Mesendoderm (in vitro differentiated cells): Measurements from ENCODE around the gene PARVA.
A peak's percentile ranks its signal among the peaks of the same experiment; 100 is the strongest.

Experiments
- DNase-seq: peaks from one replicate; pipeline ENCODE4 v3.0.0; 2013
- H2AK5ac ChIP-seq: 2 replicates; pipeline ENCODE4 v1.6.1; 2013; ENCODE audit warnings: low read length, inconsistent platforms
- H2BK120ac ChIP-seq: 2 replicates; pipeline ENCODE4 v1.6.1; 2013; ENCODE audit warnings: low read depth, mild to moderate bottlenecking, low read length, moderate library complexity, mixed read lengths
- H2BK15ac ChIP-seq: replicated peaks from 2 replicates; pipeline ENCODE4 v1.6.1; 2013; ENCODE audit warnings: low read depth, mild to moderate bottlenecking, moderate library complexity
- H2BK5ac ChIP-seq: 2 replicates; pipeline ENCODE4 v1.6.1; 2013; ENCODE audit warnings: low read length, inconsistent platforms
- H3K18ac ChIP-seq: 2 replicates; pipeline ENCODE4 v1.6.1; 2013; ENCODE audit warnings: mild to moderate bottlenecking, low read length, mixed read lengths
- H3K23ac ChIP-seq: one replicate; pipeline ENCODE4 v1.6.1; 2013; ENCODE audit warnings: low read length
- H3K27ac ChIP-seq: 2 replicates; pipeline ENCODE4 v1.5.1; 2013; ENCODE audit warnings: low read depth, mild to moderate bottlenecking, inconsistent platforms, low read length, moderate library complexity
- H3K27me3 ChIP-seq: 2 replicates; pipeline ENCODE4 v1.6.1; 2013; ENCODE audit warnings: low read length, control low read depth, mild to moderate bottlenecking, inconsistent platforms; ENCODE audit not compliant: insufficient read depth, poor library complexity
- H3K36me3 ChIP-seq: 2 replicates; pipeline ENCODE4 v1.6.1; 2013; ENCODE audit warnings: low read length, inconsistent platforms; ENCODE audit not compliant: control insufficient read depth, insufficient read depth
- H3K4ac ChIP-seq: one replicate; pipeline ENCODE4 v1.6.1; 2013; ENCODE audit warnings: low read depth, mild to moderate bottlenecking, low read length, moderate library complexity
- H3K4me1 ChIP-seq: 2 replicates; pipeline ENCODE4 v1.6.1; 2013; ENCODE audit warnings: low read depth, low read length, inconsistent platforms; ENCODE audit not compliant: control insufficient read depth
- H3K4me2 ChIP-seq: 2 replicates; pipeline ENCODE4 v1.6.1; 2013; ENCODE audit warnings: low read length
- H3K4me3 ChIP-seq: 2 replicates; pipeline ENCODE4 v1.5.1; 2013; ENCODE audit warnings: mild to moderate bottlenecking, low read length
- H3K56ac ChIP-seq: one replicate; pipeline ENCODE4 v1.6.1; 2013; ENCODE audit warnings: low read length
- H3K79me1 ChIP-seq: 2 replicates; pipeline ENCODE4 v1.6.1; 2013; ENCODE audit warnings: low read length, inconsistent platforms
- H3K79me2 ChIP-seq: 2 replicates; pipeline ENCODE4 v1.6.1; 2013; ENCODE audit warnings: mild to moderate bottlenecking, low read length; ENCODE audit not compliant: control insufficient read depth, insufficient read depth
- H3K9ac ChIP-seq: 2 replicates; pipeline ENCODE4 v1.6.1; 2013; ENCODE audit warnings: low read length, inconsistent platforms
- H4K5ac ChIP-seq: one replicate; pipeline ENCODE4 v1.6.1; 2013; ENCODE audit warnings: low read length
- H4K8ac ChIP-seq: one replicate; pipeline ENCODE4 v1.6.1; 2013; ENCODE audit warnings: low read depth, mild to moderate bottlenecking, control low read depth, low read length, moderate library complexity
- WGBS: extraction: QIAGEN DNeasy Blood & Tissue Kit; methylation state at CpG from one replicate; pipeline ENCODE4 v1.1.7; 2013; ENCODE audit warnings: low lambda C conversion rate, missing lambda C conversion rate; ENCODE audit not compliant: insufficient coverage; ENCODE audit errors: extremely low coverage; 5-methylcytosine and 5-hydroxymethylcytosine counted together

PARVA gene

DNA sequence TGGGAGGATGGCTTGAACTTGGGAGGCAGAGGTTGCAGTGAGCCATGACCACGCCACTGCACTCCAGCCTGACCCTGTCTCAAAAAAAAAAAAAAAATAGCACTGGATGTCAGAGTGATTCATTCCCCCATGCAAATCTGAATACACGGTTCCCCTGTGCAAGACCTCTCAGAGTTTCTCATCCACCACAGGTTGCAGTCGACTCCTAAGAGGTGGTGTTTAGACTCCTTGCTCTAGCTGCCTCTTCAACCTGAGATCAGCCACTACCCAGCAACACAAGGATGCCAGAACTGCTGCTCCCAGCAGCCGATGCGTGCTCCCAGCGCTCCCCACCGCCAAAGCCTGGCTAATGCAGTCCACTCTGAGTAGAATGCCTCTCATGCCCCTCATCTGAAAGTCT is 97.5 kb downstream of the PARVA start:
- Histone ChIP-seq H3K27me3 (no peaks in the 10 kb centered on the region), H2BK15ac (no peak overlapping the region), H3K79me2 (no peaks in the 10 kb centered on the region), H3K4me3 (no peak overlapping the region), H3K56ac (no peak overlapping the region), H4K8ac (no peak overlapping the region), H3K4ac (no peak overlapping the region), H3K27ac (no peak overlapping the region), H3K18ac (no peak overlapping the region), H4K5ac (no peak overlapping the region), H3K23ac (no peak overlapping the region), H2BK120ac (no peak overlapping the region), H3K79me1 (no peaks in the 10 kb centered on the region), H2BK5ac (no peak overlapping the region), H3K36me3 (peaks cover 1% of the 10 kb centered on the region), H3K9ac (no peak overlapping the region), H3K4me2 (no peak overlapping the region), H3K4me1 (peaks cover 15% of the 10 kb centered on the region), H2AK5ac (no peak overlapping the region)
- WGBS, result no CpG with 5 or more reads among the region's 7 CpGs
- DNase-seq, result no peak

DNA sequence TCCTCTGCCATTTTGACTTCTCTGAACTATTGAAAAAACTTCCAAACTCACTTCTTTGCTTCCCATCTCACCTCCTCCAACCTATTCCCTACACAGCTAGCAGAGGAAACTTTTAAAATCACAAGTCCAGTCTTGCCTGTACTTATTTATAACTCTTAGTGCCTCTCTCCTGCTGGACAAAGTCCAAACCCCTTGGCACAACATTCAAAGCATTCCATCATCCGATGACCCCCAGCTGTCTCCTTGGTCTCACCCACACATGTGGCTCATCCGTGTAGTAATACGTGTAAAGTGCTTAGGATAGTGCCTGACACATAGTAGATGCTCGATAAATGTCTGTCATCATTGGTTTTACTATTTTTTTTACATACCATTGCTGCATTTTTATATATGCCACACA is 101.4 kb downstream of the PARVA start:
- H3K79me1 ChIP-seq, result no peaks in the 10 kb centered on the region
- H3K18ac ChIP-seq, result no peak overlapping the region
- H4K8ac ChIP-seq, result no peak overlapping the region
- H3K4me3 ChIP-seq, result no peak overlapping the region
- H3K9ac ChIP-seq, result no peak overlapping the region
- no peak overlapping the region for H3K56ac ChIP-seq
- H2BK5ac ChIP-seq, result no peak overlapping the region
- H4K5ac ChIP-seq, result no peak overlapping the region
- H3K4me2 ChIP-seq, result no peak overlapping the region
- no peaks in the 10 kb centered on the region for H3K79me2 ChIP-seq
- peaks cover 1% of the 10 kb centered on the region for H3K36me3 ChIP-seq
- H3K23ac ChIP-seq, result no peak overlapping the region
- no peak overlapping the region for H2BK120ac ChIP-seq
- no peak overlapping the region for H3K4ac ChIP-seq
- no peaks in the 10 kb centered on the region for H3K27me3 ChIP-seq
- H2BK15ac ChIP-seq, result no peak overlapping the region
- WGBS, result no CpG with 5 or more reads among the region's 4 CpGs
- no peak overlapping the region for H2AK5ac ChIP-seq
- no peak overlapping the region for H3K27ac ChIP-seq
- DNase-seq, result no peak
- no peaks in the 10 kb centered on the region for H3K4me1 ChIP-seq

DNA sequence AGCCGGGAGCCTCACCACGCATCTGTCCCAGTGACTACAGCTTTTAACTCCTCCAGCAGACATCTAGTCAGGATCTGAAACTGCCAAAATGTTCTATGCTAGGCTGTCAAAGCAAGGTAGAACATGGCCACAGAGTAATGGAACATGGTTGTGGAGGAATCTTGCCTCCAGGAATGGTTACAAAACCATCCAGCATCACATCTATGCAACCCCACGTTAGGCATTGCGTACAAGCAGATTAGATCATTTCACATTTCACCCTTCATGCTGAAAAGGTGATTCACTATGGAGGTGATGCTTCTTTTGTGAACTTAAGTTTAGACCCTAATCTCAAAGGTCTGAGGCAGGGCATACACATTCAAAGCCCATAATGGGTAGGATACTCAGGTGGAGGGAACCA is 103.0 kb downstream of the PARVA start:
- no peak overlapping the region for H3K4me3 ChIP-seq
- H3K27ac ChIP-seq, result no peak overlapping the region
- H3K18ac ChIP-seq, result no peak overlapping the region
- no peak overlapping the region for H4K8ac ChIP-seq
- H3K9ac ChIP-seq, result no peak overlapping the region
- no peak overlapping the region for H3K4me2 ChIP-seq
- no peak overlapping the region for H3K4ac ChIP-seq
- no peak overlapping the region for H3K23ac ChIP-seq
- DNase-seq, result no peak
- no peak overlapping the region for H2AK5ac ChIP-seq
- H2BK120ac ChIP-seq, result no peak overlapping the region
- H2BK15ac ChIP-seq, result no peak overlapping the region
- no peaks in the 10 kb centered on the region for H3K4me1 ChIP-seq
- no peak overlapping the region for H3K56ac ChIP-seq
- peaks cover 1% of the 10 kb centered on the region for H3K36me3 ChIP-seq
- no peak overlapping the region for H2BK5ac ChIP-seq
- WGBS, result no CpG with 5 or more reads among the region's 4 CpGs
- no peak overlapping the region for H4K5ac ChIP-seq
- no peaks in the 10 kb centered on the region for H3K79me2 ChIP-seq
- no peaks in the 10 kb centered on the region for H3K27me3 ChIP-seq
- no peaks in the 10 kb centered on the region for H3K79me1 ChIP-seq

DNA sequence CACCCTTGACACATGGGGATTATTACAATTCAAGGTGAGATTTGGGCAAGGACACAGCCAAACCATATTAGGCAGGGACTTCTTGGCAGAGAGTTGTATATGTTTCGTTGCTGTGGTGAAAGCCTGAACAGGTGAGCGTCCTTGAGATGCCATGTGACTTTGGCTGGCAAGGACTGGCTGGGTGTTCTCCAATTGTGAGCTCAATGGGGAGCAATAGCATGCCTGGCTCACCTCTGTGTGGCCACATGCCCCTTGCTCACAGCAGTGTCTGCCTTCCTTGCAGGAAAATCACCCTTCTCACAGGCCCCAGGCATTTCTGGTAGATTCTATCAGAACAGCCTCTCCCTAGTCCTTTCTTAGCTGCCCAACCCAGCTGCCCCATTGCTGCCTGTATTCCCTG is 105.5 kb downstream of the PARVA start:
- H2BK15ac ChIP-seq, result no peak overlapping the region
- H2BK5ac ChIP-seq, result no peak overlapping the region
- no peak overlapping the region for H3K4me3 ChIP-seq
- no peaks in the 10 kb centered on the region for H3K79me1 ChIP-seq
- no peak overlapping the region for H3K23ac ChIP-seq
- no peaks in the 10 kb centered on the region for H3K4me1 ChIP-seq
- WGBS, result no CpG with 5 or more reads among the region's 2 CpGs
- H2AK5ac ChIP-seq, result no peak overlapping the region
- H4K8ac ChIP-seq, result no peak overlapping the region
- no peak overlapping the region for H2BK120ac ChIP-seq
- no peak overlapping the region for H3K9ac ChIP-seq
- DNase-seq, result no peak
- no peaks in the 10 kb centered on the region for H3K79me2 ChIP-seq
- H3K18ac ChIP-seq, result no peak overlapping the region
- H3K27me3 ChIP-seq, result no peaks in the 10 kb centered on the region
- H3K56ac ChIP-seq, result no peak overlapping the region
- H3K36me3 ChIP-seq, result peaks cover under 1% of the 10 kb centered on the region
- no peak overlapping the region for H3K4ac ChIP-seq
- H3K27ac ChIP-seq, result no peak overlapping the region
- H4K5ac ChIP-seq, result no peak overlapping the region
- no peak overlapping the region for H3K4me2 ChIP-seq

DNA sequence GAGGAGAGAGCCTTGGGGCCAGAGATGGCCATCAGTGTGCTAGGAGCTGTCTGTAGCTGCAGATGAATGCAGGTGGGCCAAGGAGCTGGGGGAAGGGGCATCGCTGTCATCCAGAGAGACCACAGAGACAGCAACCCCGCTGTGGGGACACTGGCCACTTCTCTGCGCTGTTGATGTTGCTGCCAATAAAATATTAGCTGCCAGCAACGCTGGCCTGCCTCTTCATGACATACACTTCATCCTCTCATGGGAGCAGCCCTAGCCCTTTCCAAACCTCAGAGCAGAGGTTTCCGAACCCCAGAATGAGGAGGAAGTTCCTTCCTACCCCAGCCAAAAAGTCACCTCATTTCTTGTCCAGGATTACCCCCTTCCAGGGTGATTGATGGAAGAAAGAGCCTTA is 106.2 kb downstream of the PARVA start:
- Histone ChIP-seq H3K36me3 (no peaks in the 10 kb centered on the region), H3K4ac (no peak overlapping the region), H2AK5ac (no peak overlapping the region), H3K79me1 (no peaks in the 10 kb centered on the region), H3K18ac (no peak overlapping the region), H4K8ac (no peak overlapping the region), H3K27me3 (no peaks in the 10 kb centered on the region), H3K79me2 (no peaks in the 10 kb centered on the region), H3K4me2 (no peak overlapping the region), H2BK5ac (no peak overlapping the region), H2BK120ac (no peak overlapping the region), H4K5ac (no peak overlapping the region), H3K9ac (no peak overlapping the region), H2BK15ac (no peak overlapping the region), H3K56ac (no peak overlapping the region), H3K4me1 (no peaks in the 10 kb centered on the region), H3K27ac (no peak overlapping the region), H3K23ac (no peak overlapping the region), H3K4me3 (no peak overlapping the region)
- no peak for DNase-seq
- no CpG with 5 or more reads among the region's 5 CpGs for WGBS

DNA sequence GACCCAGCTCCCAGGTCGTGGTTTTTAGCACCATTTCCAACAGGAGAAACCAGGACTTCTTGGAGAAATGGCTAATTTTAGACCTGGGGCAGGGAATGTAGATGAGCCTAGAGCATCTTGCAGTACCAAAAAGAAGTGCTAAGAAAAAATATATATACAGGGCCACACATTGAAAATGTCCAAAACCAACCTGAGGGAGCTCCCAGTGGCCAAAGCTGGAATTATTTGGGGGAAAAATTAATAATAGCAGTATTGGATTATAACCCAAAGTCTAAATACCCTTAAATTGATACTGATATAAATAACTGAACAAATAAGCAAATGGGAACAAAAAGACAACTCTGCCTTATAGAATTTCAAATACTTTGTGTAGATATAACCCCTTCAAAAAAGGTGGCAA is 108.0 kb downstream of the PARVA start:
- Histone ChIP-seq H3K4me2 (no peak overlapping the region), H3K4me1 (no peaks in the 10 kb centered on the region), H3K79me1 (no peaks in the 10 kb centered on the region), H3K79me2 (no peaks in the 10 kb centered on the region), H3K18ac (peak overlapping the region; percentile 61), H4K8ac (peak overlapping the region; percentile 39), H3K4ac (no peak overlapping the region), H3K27ac (no peak overlapping the region), H2BK5ac (no peak overlapping the region), H3K23ac (no peak overlapping the region), H3K27me3 (no peaks in the 10 kb centered on the region), H3K4me3 (no peak overlapping the region), H2BK120ac (peak overlapping the region; percentile 18), H2BK15ac (no peak overlapping the region), H3K36me3 (no peaks in the 10 kb centered on the region), H3K9ac (no peak overlapping the region), H3K56ac (no peak overlapping the region), H4K5ac (no peak overlapping the region), H2AK5ac (no peak overlapping the region)
- no peak for DNase-seq
- no CpG with 5 or more reads among the region's 1 CpG for WGBS
